ENCODE measurements around the gene RFESD.

RFESD gene

DNA sequence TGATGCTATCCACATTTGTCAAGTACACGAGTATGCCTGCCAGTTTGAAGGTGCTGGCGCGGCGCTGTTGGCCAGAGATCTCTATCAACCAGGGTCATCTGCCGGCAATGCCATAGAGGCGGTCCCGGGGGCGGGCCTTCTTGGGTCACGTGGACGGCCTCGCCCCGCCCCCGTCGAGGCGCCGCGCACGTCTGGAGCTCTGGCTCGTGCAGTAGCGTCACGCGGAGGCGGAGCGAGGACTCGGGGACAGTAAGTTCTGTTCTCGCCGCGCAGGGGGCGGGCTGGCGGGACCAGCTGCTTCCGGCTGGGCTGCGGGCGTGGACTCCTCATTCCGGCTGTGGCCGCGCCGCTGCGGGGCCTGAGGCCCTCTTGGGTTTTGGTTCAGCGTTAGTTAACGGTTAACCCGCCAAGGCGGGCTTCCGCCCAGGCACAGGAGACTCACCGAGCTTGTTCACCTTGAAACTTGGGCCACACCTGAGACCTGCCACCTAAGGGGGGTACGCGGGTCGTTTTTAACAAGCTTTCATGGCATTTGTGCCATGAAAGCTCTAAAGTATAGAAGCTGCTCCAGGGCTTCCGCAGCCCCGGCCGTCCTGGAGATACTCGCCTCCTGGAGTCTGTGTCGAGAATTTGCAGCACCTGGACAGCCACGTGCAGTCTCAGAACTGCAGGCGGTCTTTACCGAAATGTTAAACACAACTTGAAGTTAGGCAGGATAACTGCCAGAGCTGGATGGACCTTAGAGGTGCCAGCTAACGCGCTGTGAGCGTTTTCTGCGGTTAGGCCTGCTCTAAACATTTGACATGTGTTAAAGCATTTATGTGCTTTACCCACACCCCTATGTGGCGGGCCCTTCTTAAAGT, at the start of gene RFESD:
RFESD (plus strand) TSS at position 209 of the 863 bp plus-strand sequence. CDS start 5,495 bp downstream, outside the sequence.
- H3K4me3 ChIP-seq (ENCODE audit: low read depth, low read length), result peak within 1 kb of the TSS; percentile 72
- DNase-seq (ENCODE audit: low read depth), result peak; percentile 91
- peak; percentile 7 for TF ChIP-seq CTCF (IDR thresholded peaks at IDR 0.05; ENCODE audit: low read depth, low read length, missing control alignments)

DNA sequence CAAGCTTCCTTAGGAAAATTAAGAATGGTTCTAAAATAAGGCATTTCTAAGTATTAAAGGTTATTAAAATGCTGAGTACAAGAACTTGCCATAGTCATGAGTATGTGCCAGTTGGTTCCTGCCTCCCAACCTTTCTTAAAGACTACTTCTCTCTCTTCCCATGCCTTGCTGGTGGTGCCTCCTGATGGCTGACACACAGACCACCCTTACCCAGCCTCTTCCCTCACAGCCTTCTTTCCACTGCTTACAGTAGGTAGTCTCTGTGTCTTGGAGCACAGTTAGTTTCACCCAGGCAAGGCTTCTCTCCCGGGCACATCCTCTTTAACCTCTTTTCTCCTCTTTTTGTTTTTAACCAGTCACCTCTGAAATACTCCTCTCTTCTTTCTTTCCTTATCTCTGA, 47.3 kb upstream of the RFESD start:
- DNase-seq (ENCODE audit: low read depth), result no peak
- H3K4me3 ChIP-seq (ENCODE audit: low read depth, low read length), result no peak overlapping the region
- TF ChIP-seq CTCF (IDR thresholded peaks at IDR 0.05; ENCODE audit: low read depth, low read length, missing control alignments), result no peak

DNA sequence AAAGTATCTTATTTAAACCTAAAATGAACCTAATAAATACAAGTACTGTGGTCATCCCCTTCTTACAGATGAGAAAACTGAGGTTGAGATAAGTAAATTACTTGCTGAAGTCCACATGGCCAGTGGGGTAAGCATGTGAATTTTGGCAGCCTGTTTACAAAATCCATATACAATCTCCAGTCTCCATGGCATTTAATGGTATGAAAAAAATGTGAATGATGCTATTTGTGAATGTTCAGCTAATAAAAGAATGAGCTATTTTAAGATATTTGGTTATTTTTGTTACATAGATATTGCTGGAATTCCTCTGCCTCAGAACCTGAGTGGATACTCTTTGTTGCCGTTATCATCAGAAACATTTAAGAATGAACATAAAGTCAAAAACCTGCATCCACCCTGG, 46.0 kb upstream of the RFESD start:
- DNase-seq (ENCODE audit: low read depth), result no peak
- no peak for TF ChIP-seq CTCF (IDR thresholded peaks at IDR 0.05; ENCODE audit: low read depth, low read length, missing control alignments)

GRCh38 chr5:95605786-95606185, 40.8 kb upstream of the RFESD start:
- no peak for DNase-seq (ENCODE audit: low read depth)
- no peak for TF ChIP-seq CTCF (IDR thresholded peaks at IDR 0.05; ENCODE audit: low read depth, low read length, missing control alignments)

More for the DNA sequence above, 46.0 kb upstream of the RFESD start:
- H3K4me3 ChIP-seq (ENCODE audit: low read depth, low read length), result no peak overlapping the region

DNA sequence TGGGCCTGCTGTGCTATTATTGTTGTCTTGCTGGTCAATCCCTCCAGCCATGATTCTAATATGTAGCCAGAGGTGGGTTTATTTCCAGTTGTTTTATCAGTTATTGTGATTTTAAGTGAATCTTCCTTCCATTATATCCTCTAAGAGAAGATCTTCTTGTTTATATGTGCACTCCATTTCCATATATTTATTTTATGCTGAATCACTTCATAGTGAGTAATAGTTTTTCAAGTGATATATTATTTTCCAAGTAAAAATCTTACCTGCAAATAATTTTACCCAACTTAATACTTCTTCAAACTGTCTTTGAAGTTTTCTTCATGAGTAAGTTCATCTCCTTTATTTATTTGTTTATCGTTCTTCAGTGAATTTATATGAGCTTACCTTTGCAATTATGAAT, 40.2 kb upstream of the RFESD start:
- no peak for TF ChIP-seq CTCF (IDR thresholded peaks at IDR 0.05; ENCODE audit: low read depth, low read length, missing control alignments)
- no peak overlapping the region for H3K4me3 ChIP-seq (ENCODE audit: low read depth, low read length)
- DNase-seq (ENCODE audit: low read depth), result no peak

More at GRCh38 chr5:95605786-95606185, 40.8 kb upstream of the RFESD start:
- H3K4me3 ChIP-seq (ENCODE audit: low read depth, low read length), result no peak overlapping the region

GRCh38 chr5:95609711-95610110, 36.9 kb upstream of the RFESD start:
- DNase-seq (ENCODE audit: low read depth), result no peak
- no peak for TF ChIP-seq CTCF (IDR thresholded peaks at IDR 0.05; ENCODE audit: low read depth, low read length, missing control alignments)
- no peak overlapping the region for H3K4me3 ChIP-seq (ENCODE audit: low read depth, low read length)

DNA sequence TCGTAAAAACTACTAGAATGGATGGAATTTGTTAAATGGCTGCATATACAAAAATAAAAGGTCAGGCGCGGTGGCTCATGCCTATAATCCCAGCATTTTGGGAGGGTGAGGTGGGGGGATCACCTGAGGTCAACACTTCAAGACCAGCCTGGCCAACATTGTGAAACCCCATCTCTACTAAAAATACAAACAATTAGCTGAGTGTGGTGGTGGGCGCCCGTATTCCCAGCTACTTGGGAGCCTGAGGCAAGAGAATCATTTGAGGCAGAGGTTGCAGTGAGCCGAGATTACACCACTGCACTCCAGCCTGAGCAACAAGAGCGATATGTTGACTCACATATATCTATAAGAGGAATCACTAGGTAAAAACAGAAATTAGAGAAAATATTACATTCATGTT, 36.0 kb upstream of the RFESD start:
- DNase-seq (ENCODE audit: low read depth), result no peak
- H3K4me3 ChIP-seq (ENCODE audit: low read depth, low read length), result no peak overlapping the region
- no peak for TF ChIP-seq CTCF (IDR thresholded peaks at IDR 0.05; ENCODE audit: low read depth, low read length, missing control alignments)

Data from GM12864 (cell line).